HepG2 (cell line): ENCODE measurements around the gene RPS8. TPM values are rescaled to one million over a fixed set of nuclear protein-coding genes. Genes with fewer than 3 reads are reported as not detected.
A peak's percentile ranks its signal among the peaks of the same experiment; 100 is the strongest.

Experiments used
- ARNT ChIP-seq: fragments of 450-650 bp; IDR thresholded peaks from 2 replicates; pipeline ENCODE4 v1.6.1; 2017
- ATF1 ChIP-seq: IDR thresholded peaks from 2 replicates; pipeline ENCODE4 v1.6.1; 2016; ENCODE audit warnings: mild to moderate bottlenecking, control low read depth
- FOXC1 ChIP-seq: sonication (generic); formaldehyde crosslinking; IDR thresholded peaks from 2 replicates; pipeline ENCODE4 v1.8.0; 2022; ENCODE audit warnings: mild to moderate bottlenecking, missing genetic modification reagents, borderline replicate concordance
- GPN1 ChIP-seq: sonication (generic); formaldehyde crosslinking; IDR thresholded peaks from 2 replicates; pipeline ENCODE4 v1.5.1; 2020; ENCODE audit warnings: missing genetic modification reagents, borderline replicate concordance
- GTF3A ChIP-seq: sonication (generic); formaldehyde crosslinking; conservative IDR thresholded peaks from 2 replicates; pipeline ENCODE4 v1.4.0; 2020; ENCODE audit warnings: mild to moderate bottlenecking, missing genetic modification reagents
- HCFC1 ChIP-seq: fragments of 150-350 bp; IDR thresholded peaks from 2 replicates; pipeline ENCODE4 v1.6.1; 2014; ENCODE audit warnings: low read depth, low read length
- IRX3 ChIP-seq: sonication (generic); formaldehyde crosslinking; IDR thresholded peaks from 2 replicates; pipeline ENCODE4 v1.8.1; 2023; ENCODE audit warnings: mild to moderate bottlenecking, low read depth, missing genetic modification reagents, borderline replicate concordance
- NCOA1 ChIP-seq: sonication (generic); formaldehyde crosslinking; IDR thresholded peaks from 2 replicates; pipeline ENCODE4 v1.9.0; 2021; ENCODE audit warnings: missing genetic modification reagents
- ZFYVE20 ChIP-seq: sonication (generic); formaldehyde crosslinking; IDR thresholded peaks from 2 replicates; pipeline ENCODE4 v1.8.0; 2023; ENCODE audit warnings: low read depth, mild to moderate bottlenecking, moderate library complexity, missing genetic modification reagents, borderline replicate concordance
- ZMYM4 ChIP-seq: sonication (generic); formaldehyde crosslinking; IDR thresholded peaks from 2 replicates; pipeline ENCODE4 v1.8.1; 2023; ENCODE audit warnings: mild to moderate bottlenecking, missing genetic modification reagents
- ZNF251 ChIP-seq: sonication (generic); formaldehyde crosslinking; IDR thresholded peaks from 2 replicates; pipeline ENCODE4 v1.9.0; 2021; ENCODE audit warnings: mild to moderate bottlenecking, missing genetic modification reagents
- ZNF256 ChIP-seq: sonication (generic); formaldehyde crosslinking; conservative IDR thresholded peaks from 2 replicates; pipeline ENCODE4 v1.4.0; 2020; ENCODE audit warnings: missing genetic modification reagents
- ZNF605 ChIP-seq: sonication (generic); formaldehyde crosslinking; IDR thresholded peaks from 2 replicates; pipeline ENCODE4 v1.8.0; 2022; ENCODE audit warnings: mild to moderate bottlenecking, missing genetic modification reagents
- polyA plus RNA-seq, 8 experiments: library from polyadenylated mRNA; depleted of rRNA in 3 of 8; stranded (reverse) in 7 of 8; unstranded in 1 of 8; fragments of >200 nt; fragmentation: Illumina TruSeq in 4 of 8; extraction: Trizol in 4 of 8; gene quantifications; 2 replicates each; pipeline versions ENCODE4 v1.2.1 to v1.2.3, GENCODE V29; 2011 to 2016; ENCODE audit warnings: low read depth in 4 of 8, missing spikeins in 1 of 8, mixed read lengths in 1 of 8; ENCODE audit not compliant: insufficient read depth in 1 of 8
- total RNA-seq, 5 experiments: library from RNA; depleted of rRNA; stranded (reverse); fragments of >200 nt; fragmentation: Illumina TruSeq; extraction: Trizol; gene quantifications; 2 replicates each; pipeline ENCODE4 v1.2.3, GENCODE V29; 2016; ENCODE audit warnings: low read depth in 1 of 5
- TF ChIP-seq, protein P1 (sequence below): sonication (generic); formaldehyde crosslinking; IDR thresholded peaks from 2 replicates; pipeline ENCODE4 v1.4.0; 2020; ENCODE audit warnings: missing genetic modification reagents
- TF ChIP-seq, protein P2 (sequence below): sonication (generic); formaldehyde crosslinking; IDR thresholded peaks from 2 replicates; pipeline ENCODE4 v1.9.0; 2022; ENCODE audit warnings: missing genetic modification reagents, mild to moderate bottlenecking, borderline replicate concordance
- TF ChIP-seq, protein P3 (sequence below): sonication (generic); formaldehyde crosslinking; IDR thresholded peaks from 2 replicates; pipeline ENCODE4 v1.4.0; 2020; ENCODE audit warnings: mild to moderate bottlenecking, missing genetic modification reagents
- TF ChIP-seq, protein P4 (sequence below): sonication (generic); formaldehyde crosslinking; conservative IDR thresholded peaks from 2 replicates; pipeline ENCODE4 v1.5.0; 2020; ENCODE audit warnings: missing genetic modification reagents
- TF ChIP-seq, protein P5 (sequence below): sonication (generic); formaldehyde crosslinking; IDR thresholded peaks from 2 replicates; pipeline ENCODE4 v1.8.1; 2023; ENCODE audit warnings: mild to moderate bottlenecking, missing genetic modification reagents, borderline replicate concordance
- TF ChIP-seq, protein P6 (sequence below): sonication (generic); formaldehyde crosslinking; IDR thresholded peaks from 2 replicates; pipeline ENCODE4 v1.4.0; 2020; ENCODE audit warnings: missing genetic modification reagents; ENCODE audit errors: not compliant biosample characterization

Gene RPS8
- total and polyA plus RNA-seq, 2 of the 13 experiments (the other 11 are each of a cell fraction or from before 2014, with no cell fraction given) = 2,628 to 2,822 TPM

DNA sequence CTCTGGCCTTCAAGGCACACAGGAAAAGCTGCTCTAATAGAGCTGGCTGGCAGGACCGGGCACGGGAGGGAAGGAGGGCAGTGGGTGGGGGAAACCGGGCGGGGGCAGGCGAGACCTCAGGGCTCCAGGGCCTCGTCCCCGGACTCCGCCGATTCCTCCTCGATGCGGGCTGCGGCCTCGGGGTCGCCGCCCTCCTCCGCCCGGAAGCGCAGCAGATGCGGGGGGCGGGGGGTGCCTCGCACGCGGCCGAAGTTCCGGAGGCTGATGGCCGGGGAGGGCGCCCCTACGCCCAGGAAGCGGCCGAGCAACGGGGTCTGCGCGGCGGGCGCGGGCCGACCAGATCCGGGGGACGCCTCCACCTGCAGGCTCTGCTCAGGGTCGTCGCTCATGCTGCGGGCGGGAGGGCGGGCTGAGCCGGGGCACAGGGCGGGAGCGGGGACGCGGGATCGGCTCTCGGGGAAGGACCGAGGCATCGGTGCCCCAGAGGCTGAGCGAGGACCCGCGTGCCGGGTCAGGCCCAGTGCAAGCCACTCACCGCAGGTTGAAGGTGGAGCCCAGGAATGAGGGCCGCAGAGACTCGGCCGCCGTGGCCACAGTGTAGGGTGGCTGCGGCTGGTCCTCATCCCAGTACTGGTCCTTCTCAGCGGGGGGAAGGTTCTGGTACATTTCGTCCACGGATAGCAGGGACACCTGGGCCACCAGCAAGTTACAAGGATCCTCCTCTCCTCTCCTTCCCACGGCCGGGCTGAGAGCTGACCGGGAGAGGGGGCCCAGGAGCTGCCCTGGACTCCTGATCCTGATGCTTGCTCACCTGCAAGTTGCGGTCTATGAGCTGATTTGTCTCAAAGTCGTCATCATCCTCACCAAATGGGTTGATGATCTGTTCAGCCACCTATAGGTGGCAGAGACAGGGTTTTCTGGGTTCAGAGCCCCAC is 9.0 kb downstream of the RPS8 start (continued):
- TF ChIP-seq, protein P1, sequence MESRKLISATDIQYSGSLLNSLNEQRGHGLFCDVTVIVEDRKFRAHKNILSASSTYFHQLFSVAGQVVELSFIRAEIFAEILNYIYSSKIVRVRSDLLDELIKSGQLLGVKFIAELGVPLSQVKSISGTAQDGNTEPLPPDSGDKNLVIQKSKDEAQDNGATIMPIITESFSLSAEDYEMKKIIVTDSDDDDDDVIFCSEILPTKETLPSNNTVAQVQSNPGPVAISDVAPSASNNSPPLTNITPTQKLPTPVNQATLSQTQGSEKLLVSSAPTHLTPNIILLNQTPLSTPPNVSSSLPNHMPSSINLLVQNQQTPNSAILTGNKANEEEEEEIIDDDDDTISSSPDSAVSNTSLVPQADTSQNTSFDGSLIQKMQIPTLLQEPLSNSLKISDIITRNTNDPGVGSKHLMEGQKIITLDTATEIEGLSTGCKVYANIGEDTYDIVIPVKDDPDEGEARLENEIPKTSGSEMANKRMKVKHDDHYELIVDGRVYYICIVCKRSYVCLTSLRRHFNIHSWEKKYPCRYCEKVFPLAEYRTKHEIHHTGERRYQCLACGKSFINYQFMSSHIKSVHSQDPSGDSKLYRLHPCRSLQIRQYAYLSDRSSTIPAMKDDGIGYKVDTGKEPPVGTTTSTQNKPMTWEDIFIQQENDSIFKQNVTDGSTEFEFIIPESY = peak; percentile 8; the same call in 1 of the 2 replicates
- TF ChIP-seq GPN1 (CRISPR knock-in tag) (no peak; the same call in 1 of the 2 replicates), GTF3A (no peak), ZMYM4 (CRISPR knock-in tag) (peak; percentile 45), IRX3 (peak; percentile 9; the same call in 1 of the 2 replicates), ARNT (no peak), ZNF256 (CRISPR knock-in tag) (no peak), ZFYVE20 (CRISPR knock-in tag) (no peak), ZNF251 (no peak), ZNF605 (no peak), HCFC1 (no peak), FOXC1 (CRISPR knock-in tag) (peak; percentile 67; the same call in 1 of the 2 replicates), NCOA1 (no peak), ATF1 (CRISPR knock-in tag) (no peak)
- TF ChIP-seq, protein P2, sequence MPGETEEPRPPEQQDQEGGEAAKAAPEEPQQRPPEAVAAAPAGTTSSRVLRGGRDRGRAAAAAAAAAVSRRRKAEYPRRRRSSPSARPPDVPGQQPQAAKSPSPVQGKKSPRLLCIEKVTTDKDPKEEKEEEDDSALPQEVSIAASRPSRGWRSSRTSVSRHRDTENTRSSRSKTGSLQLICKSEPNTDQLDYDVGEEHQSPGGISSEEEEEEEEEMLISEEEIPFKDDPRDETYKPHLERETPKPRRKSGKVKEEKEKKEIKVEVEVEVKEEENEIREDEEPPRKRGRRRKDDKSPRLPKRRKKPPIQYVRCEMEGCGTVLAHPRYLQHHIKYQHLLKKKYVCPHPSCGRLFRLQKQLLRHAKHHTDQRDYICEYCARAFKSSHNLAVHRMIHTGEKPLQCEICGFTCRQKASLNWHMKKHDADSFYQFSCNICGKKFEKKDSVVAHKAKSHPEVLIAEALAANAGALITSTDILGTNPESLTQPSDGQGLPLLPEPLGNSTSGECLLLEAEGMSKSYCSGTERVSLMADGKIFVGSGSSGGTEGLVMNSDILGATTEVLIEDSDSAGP (CRISPR knock-in tag) = peak; percentile 70
- TF ChIP-seq, protein P3, sequence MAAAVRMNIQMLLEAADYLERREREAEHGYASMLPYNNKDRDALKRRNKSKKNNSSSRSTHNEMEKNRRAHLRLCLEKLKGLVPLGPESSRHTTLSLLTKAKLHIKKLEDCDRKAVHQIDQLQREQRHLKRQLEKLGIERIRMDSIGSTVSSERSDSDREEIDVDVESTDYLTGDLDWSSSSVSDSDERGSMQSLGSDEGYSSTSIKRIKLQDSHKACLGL (CRISPR knock-in tag) = peak; percentile 74; the same call in 1 of the 2 replicates
- TF ChIP-seq, protein P4, sequence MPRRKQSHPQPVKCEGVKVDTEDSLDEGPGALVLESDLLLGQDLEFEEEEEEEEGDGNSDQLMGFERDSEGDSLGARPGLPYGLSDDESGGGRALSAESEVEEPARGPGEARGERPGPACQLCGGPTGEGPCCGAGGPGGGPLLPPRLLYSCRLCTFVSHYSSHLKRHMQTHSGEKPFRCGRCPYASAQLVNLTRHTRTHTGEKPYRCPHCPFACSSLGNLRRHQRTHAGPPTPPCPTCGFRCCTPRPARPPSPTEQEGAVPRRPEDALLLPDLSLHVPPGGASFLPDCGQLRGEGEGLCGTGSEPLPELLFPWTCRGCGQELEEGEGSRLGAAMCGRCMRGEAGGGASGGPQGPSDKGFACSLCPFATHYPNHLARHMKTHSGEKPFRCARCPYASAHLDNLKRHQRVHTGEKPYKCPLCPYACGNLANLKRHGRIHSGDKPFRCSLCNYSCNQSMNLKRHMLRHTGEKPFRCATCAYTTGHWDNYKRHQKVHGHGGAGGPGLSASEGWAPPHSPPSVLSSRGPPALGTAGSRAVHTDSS (CRISPR knock-in tag) = no peak
- TF ChIP-seq, protein P5, sequence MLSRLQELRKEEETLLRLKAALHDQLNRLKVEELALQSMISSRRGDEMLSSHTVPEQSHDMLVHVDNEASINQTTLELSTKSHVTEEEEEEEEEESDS (CRISPR knock-in tag) = 0 out of 2 replicates have a peak, but pooled peaks have one; percentile 61
- TF ChIP-seq, protein P6, sequence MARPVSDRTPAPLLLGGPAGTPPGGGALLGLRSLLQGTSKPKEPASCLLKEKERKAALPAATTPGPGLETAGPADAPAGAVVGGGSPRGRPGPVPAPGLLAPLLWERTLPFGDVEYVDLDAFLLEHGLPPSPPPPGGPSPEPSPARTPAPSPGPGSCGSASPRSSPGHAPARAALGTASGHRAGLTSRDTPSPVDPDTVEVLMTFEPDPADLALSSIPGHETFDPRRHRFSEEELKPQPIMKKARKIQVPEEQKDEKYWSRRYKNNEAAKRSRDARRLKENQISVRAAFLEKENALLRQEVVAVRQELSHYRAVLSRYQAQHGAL (CRISPR knock-in tag) = no peak
